Coronary artery (tissue), 2 donors: ENCODE results near the gene SCAP.

Experiments used
- DNase-seq: peaks from one replicate; pipeline ENCODE4 v3.0.0-alpha.2; 2017; ENCODE audit warnings: low spot score
- H3K27ac ChIP-seq, 2 donors: fragments of 200-600 bp; sonication (generic); one replicate each; pipeline ENCODE4 v1.5.1; 2016 to 2019
- H3K4me3 ChIP-seq: fragments of 200-600 bp; sonication (generic); 2 replicates; pipeline ENCODE4 v1.5.1; 2016; ENCODE audit warnings: mild to moderate bottlenecking, moderate library complexity
- TF ChIP-seq, protein P1 (sequence below): fragments of 200-600 bp; sonication (generic); IDR thresholded peaks from one replicate; pipeline ENCODE4 v1.5.1; 2019; ENCODE audit warnings: antibody characterized with exemption

SCAP gene

GRCh38 chr3:47404955-47405790, 70.6 kb downstream of the SCAP start:
- TF ChIP-seq, protein P1, sequence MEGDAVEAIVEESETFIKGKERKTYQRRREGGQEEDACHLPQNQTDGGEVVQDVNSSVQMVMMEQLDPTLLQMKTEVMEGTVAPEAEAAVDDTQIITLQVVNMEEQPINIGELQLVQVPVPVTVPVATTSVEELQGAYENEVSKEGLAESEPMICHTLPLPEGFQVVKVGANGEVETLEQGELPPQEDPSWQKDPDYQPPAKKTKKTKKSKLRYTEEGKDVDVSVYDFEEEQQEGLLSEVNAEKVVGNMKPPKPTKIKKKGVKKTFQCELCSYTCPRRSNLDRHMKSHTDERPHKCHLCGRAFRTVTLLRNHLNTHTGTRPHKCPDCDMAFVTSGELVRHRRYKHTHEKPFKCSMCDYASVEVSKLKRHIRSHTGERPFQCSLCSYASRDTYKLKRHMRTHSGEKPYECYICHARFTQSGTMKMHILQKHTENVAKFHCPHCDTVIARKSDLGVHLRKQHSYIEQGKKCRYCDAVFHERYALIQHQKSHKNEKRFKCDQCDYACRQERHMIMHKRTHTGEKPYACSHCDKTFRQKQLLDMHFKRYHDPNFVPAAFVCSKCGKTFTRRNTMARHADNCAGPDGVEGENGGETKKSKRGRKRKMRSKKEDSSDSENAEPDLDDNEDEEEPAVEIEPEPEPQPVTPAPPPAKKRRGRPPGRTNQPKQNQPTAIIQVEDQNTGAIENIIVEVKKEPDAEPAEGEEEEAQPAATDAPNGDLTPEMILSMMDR, result no peak
- Histone ChIP-seq H3K4me3 (no peak overlapping the region), H3K27ac (peak overlapping the region; percentile 66 to 81)
- DNase-seq, result no peak

DNA sequence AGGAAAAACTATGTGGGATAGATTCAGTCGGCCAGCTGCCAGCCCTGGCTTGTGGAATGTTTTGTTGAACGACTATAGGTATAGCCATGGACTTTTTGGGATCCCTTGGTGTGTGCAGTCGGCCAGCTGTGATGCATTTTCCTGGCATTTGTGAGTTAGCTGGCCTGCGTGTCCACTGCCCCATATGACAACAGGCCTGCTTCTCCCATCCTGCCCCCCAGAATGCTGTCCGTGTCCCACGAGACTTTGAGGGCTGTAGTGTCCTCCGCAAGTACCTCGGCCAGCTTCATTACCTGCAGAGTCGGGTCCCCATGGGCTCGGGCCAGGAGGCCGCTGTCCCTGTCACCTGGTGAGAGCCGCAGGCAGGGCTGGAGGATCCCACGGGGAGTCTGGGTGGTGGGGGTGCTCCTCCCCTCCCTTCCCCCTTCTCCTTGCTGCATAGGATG, 71.3 kb downstream of the SCAP start:
- no peak for DNase-seq
- Histone ChIP-seq H3K4me3 (no peak overlapping the region), H3K27ac (peak overlapping the region; percentile 66 to 81)
- TF ChIP-seq, protein P1, result no peak

DNA sequence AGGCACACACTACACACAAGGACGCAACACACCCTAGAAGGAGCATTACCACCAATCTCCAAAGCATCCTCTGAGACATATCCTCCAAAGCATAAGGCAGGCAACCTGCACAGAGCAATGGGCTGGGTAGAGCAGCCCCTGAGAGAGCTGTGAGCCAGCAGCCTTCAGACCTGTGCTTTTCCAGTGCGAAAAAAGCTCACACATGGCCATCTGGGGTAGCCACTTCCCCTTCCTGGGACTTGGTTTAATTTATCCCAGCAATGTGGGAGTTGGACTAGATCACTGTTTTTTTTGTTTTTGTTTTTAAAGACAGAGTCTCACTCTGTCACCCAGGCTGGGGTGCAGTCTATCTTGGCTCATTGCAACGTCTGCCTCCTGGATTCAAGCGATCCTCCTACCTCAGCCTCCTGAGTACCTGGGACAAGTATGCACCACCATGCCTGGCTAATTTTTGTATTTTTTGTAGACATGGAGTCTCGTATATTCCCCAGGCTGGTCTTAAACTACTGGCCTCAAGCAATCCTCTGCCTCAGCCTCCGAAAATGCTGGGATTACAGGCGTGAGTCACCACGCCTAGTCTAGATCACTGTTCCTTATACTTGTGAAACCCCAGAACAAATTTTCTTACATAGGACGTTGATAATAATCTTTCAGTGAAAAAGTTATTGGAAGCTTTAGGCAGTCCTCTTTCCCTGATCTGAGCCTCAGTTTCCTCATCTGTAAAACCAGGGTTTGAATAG, 76.0 kb downstream of the SCAP start:
- H3K27ac ChIP-seq, result no peak overlapping the region
- no peak overlapping the region for H3K4me3 ChIP-seq
- DNase-seq, result no peak
- TF ChIP-seq, protein P1, result no peak

- no peak for DNase-seq
- no peak overlapping the region for H3K27ac ChIP-seq
- TF ChIP-seq, protein P1, result no peak
- H3K4me3 ChIP-seq, result no peak overlapping the region
Measured at GRCh38 chr3:47399016-47399415, 76.7 kb downstream of the SCAP start.

DNA sequence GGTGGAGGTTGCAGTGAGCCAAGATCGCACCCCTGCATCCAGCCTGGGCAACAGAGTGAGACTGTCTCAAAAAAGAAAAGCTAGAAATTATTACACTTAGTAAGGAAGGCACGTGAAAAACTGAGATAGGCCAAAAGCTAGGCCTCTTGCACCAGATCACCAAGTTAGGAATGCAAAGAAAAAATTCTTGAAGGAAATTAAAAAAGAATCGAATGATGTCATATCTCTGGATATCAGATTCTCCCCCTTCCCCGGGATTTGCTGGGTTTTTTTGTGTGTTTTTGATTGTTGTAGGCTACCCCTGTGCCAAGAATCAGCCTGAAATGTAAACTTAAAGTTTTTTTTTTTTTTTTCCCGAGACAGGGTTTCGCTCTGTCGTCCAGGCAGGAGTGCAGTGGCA, 77.5 kb downstream of the SCAP start:
- DNase-seq, result no peak
- peak overlapping the region in 1 of 2 donors; percentile 61 for H3K27ac ChIP-seq

GRCh38 chr3:47394881-47395280, 80.9 kb downstream of the SCAP start:
- no peak for DNase-seq

More for the DNA sequence above, 77.5 kb downstream of the SCAP start:
- no peak overlapping the region for H3K4me3 ChIP-seq
- TF ChIP-seq, protein P1, result no peak

More at GRCh38 chr3:47394881-47395280, 80.9 kb downstream of the SCAP start:
- H3K27ac ChIP-seq, result peak overlapping the region in 1 of 2 donors; percentile 40
- TF ChIP-seq, protein P1, result no peak
- no peak overlapping the region for H3K4me3 ChIP-seq
